HEK293 (cell line): ENCODE measurements around the gene TBX15.
"Not testable (repeated sequence)": the region's sequence is repeated elsewhere in the genome, so short reads cannot be mapped to it uniquely, and the experiment has no call there.

Experiments
- CTCF ChIA-PET: fragments of 350-600 bp; formaldehyde crosslinking; extraction: SDS; loops from one replicate; lab custom pipeline; 2021; ENCODE audit warnings: antibody characterized with exemption; lab: Yijun Ruan, JAX
- POLR2A ChIA-PET: fragments of 300-600 bp; formaldehyde crosslinking; extraction: SDS; loops from one replicate; lab custom pipeline; 2020; ENCODE audit warnings: antibody characterized with exemption, inconsistent platforms; lab: Yijun Ruan, JAX
- H3K27ac ChIP-seq: fragments of 200-500 bp; sonication (Bioruptor generic); 2 replicates; pipeline ENCODE4 v1.5.1; 2014; ENCODE audit warnings: low read depth, low read length, control low read depth, inconsistent platforms; ENCODE audit errors: extremely low read depth
- H3K36me3 ChIP-seq, 2 experiments: fragments of 200-500 bp in 1 of 2; sonication (Bioruptor generic) in 1 of 2; 1 replicate in 1 of 2; 2 replicates in 1 of 2; pipeline ENCODE4 v1.5.1; 2014 to 2017; ENCODE audit warnings: inconsistent platforms in 2 of 2, low read length in 2 of 2; ENCODE audit not compliant: control insufficient read depth in 2 of 2, insufficient read depth in 1 of 2
- H3K4me1 ChIP-seq: fragments of 200-500 bp; sonication (Bioruptor generic); 2 replicates; pipeline ENCODE4 v1.5.1; 2014; ENCODE audit warnings: mild to moderate bottlenecking, low read length, inconsistent platforms; ENCODE audit not compliant: control insufficient read depth, insufficient read depth
- H3K4me3 ChIP-seq: 2 replicates; pipeline ENCODE4 v1.5.1; 2011; ENCODE audit warnings: low read depth, mild to moderate bottlenecking, control low read depth, low read length, moderate library complexity
- H3K9me3 ChIP-seq: fragments of 200-500 bp; sonication (Bioruptor generic); 2 replicates; pipeline ENCODE4 v1.5.1; 2014; ENCODE audit warnings: low read depth, low read length, inconsistent platforms; ENCODE audit not compliant: control insufficient read depth, insufficient read depth
- GLI4 ChIP-seq: fragments of 450-650 bp; formaldehyde crosslinking; IDR thresholded peaks from 2 replicates; pipeline ENCODE4 v1.5.1; 2016; ENCODE audit warnings: missing biosample characterization, missing genetic modification characterization
- HOXC10 ChIP-seq: sonication (generic); formaldehyde crosslinking; IDR thresholded peaks from 2 replicates; pipeline ENCODE4 v1.8.1; 2023; ENCODE audit warnings: mild to moderate bottlenecking, missing genetic modification reagents
- MEIS1 ChIP-seq: sonication (generic); formaldehyde crosslinking; IDR thresholded peaks from 2 replicates; pipeline ENCODE4 v1.8.1; 2022; ENCODE audit warnings: missing genetic modification reagents, mild to moderate bottlenecking, borderline replicate concordance
- MZF1 ChIP-seq: fragments of 450-650 bp; formaldehyde crosslinking; IDR thresholded peaks from 2 replicates; pipeline ENCODE4 v1.5.1; 2017; ENCODE audit warnings: missing biosample characterization, missing genetic modification characterization, borderline replicate concordance
- PATZ1 ChIP-seq: fragments of 450-650 bp; formaldehyde crosslinking; IDR thresholded peaks from 2 replicates; pipeline ENCODE4 v1.5.1; 2016; ENCODE audit warnings: missing biosample characterization, missing genetic modification characterization
- PRDM6 ChIP-seq: fragments of 450-650 bp; formaldehyde crosslinking; IDR thresholded peaks from 2 replicates; pipeline ENCODE4 v1.5.1; 2017; ENCODE audit warnings: missing biosample characterization, missing genetic modification characterization
- REPIN1 ChIP-seq: fragments of 450-650 bp; formaldehyde crosslinking; IDR thresholded peaks from 2 replicates; pipeline ENCODE4 v1.5.1; 2017; ENCODE audit warnings: missing biosample characterization, missing genetic modification characterization, low read depth
- SALL2 ChIP-seq: fragments of 450-650 bp; formaldehyde crosslinking; IDR thresholded peaks from 2 replicates; pipeline ENCODE4 v1.5.0; 2017; ENCODE audit warnings: missing biosample characterization, mild to moderate bottlenecking, missing genetic modification characterization, borderline replicate concordance
- ZBTB1 ChIP-seq: fragments of 450-650 bp; formaldehyde crosslinking; IDR thresholded peaks from 2 replicates; pipeline ENCODE4 v1.5.1; 2016; ENCODE audit warnings: missing biosample characterization, missing genetic modification characterization
- ZBTB21 ChIP-seq: fragments of 450-650 bp; formaldehyde crosslinking; IDR thresholded peaks from 2 replicates; pipeline ENCODE4 v1.5.1; 2017; ENCODE audit warnings: missing biosample characterization, missing genetic modification characterization
- ZIC2 ChIP-seq: fragments of 450-650 bp; formaldehyde crosslinking; IDR thresholded peaks from 2 replicates; pipeline ENCODE4 v1.5.1; 2016; ENCODE audit warnings: missing biosample characterization, missing genetic modification characterization
- ZNF133 ChIP-seq: fragments of 450-650 bp; formaldehyde crosslinking; IDR thresholded peaks from 2 replicates; pipeline ENCODE4 v1.5.1; 2016; ENCODE audit warnings: missing biosample characterization, missing genetic modification characterization
- ZNF16 ChIP-seq: fragments of 450-650 bp; formaldehyde crosslinking; IDR thresholded peaks from 2 replicates; pipeline ENCODE4 v1.5.1; 2016; ENCODE audit warnings: low read depth, missing biosample characterization, missing genetic modification characterization
- ZNF174 ChIP-seq: fragments of 450-650 bp; formaldehyde crosslinking; IDR thresholded peaks from 2 replicates; pipeline ENCODE4 v1.5.0; 2017; ENCODE audit warnings: missing biosample characterization, mild to moderate bottlenecking, missing genetic modification characterization
- ZNF335 ChIP-seq: fragments of 450-650 bp; formaldehyde crosslinking; conservative IDR thresholded peaks from 2 replicates; pipeline ENCODE4 v1.5.1; 2016; ENCODE audit warnings: missing biosample characterization, missing genetic modification characterization
- ZNF341 ChIP-seq: fragments of 450-650 bp; formaldehyde crosslinking; IDR thresholded peaks from 2 replicates; pipeline ENCODE4; 2016; ENCODE audit warnings: low read depth, missing biosample characterization, missing genetic modification characterization
- ZNF416 ChIP-seq: fragments of 450-650 bp; formaldehyde crosslinking; IDR thresholded peaks from 2 replicates; pipeline ENCODE4 v1.5.1; 2016; ENCODE audit warnings: missing biosample characterization, missing genetic modification characterization
- ZNF530 ChIP-seq: fragments of 450-650 bp; formaldehyde crosslinking; IDR thresholded peaks from 2 replicates; pipeline ENCODE4 v1.5.1; 2016; ENCODE audit warnings: low read depth, missing biosample characterization, missing genetic modification characterization
- ZNF555 ChIP-seq: fragments of 450-650 bp; formaldehyde crosslinking; conservative IDR thresholded peaks from 2 replicates; pipeline ENCODE4 v1.5.1; 2017; ENCODE audit warnings: missing biosample characterization, mild to moderate bottlenecking, missing genetic modification characterization, inconsistent platforms
- ZNF558 ChIP-seq: fragments of 450-650 bp; formaldehyde crosslinking; IDR thresholded peaks from 2 replicates; pipeline ENCODE4 v1.5.1; 2016; ENCODE audit warnings: missing biosample characterization, missing genetic modification characterization
- ZNF623 ChIP-seq: fragments of 450-650 bp; formaldehyde crosslinking; IDR thresholded peaks from 2 replicates; pipeline ENCODE4 v1.5.1; 2016; ENCODE audit warnings: missing biosample characterization, missing genetic modification characterization
- ZNF670 ChIP-seq: fragments of 450-650 bp; formaldehyde crosslinking; IDR thresholded peaks from 2 replicates; pipeline ENCODE4 v1.5.1; 2016; ENCODE audit warnings: missing biosample characterization, missing genetic modification characterization, low read depth
- ZNF777 ChIP-seq: fragments of 450-650 bp; formaldehyde crosslinking; IDR thresholded peaks from 2 replicates; pipeline ENCODE4 v1.5.1; 2017; ENCODE audit warnings: missing biosample characterization, missing genetic modification characterization, borderline replicate concordance
- ZSCAN16 ChIP-seq: fragments of 450-650 bp; formaldehyde crosslinking; IDR thresholded peaks from 2 replicates; pipeline ENCODE4 v1.5.1; 2016; ENCODE audit warnings: missing biosample characterization, missing genetic modification characterization

The TBX15 gene

GRCh38 chr1:118918940-118919259 is 69.2 kb downstream of the TBX15 start:
- Histone ChIP-seq H3K4me3 (no peak overlapping the region), H3K9me3 (no peaks in the 10 kb centered on the region), H3K4me1 (peaks cover 3% of the 10 kb centered on the region), H3K36me3 (no peaks in the 10 kb centered on the region), H3K27ac (no peak overlapping the region)
- ChIA-PET POLR2A (no interaction called here), CTCF (no interaction called here)
- TF ChIP-seq ZIC2 (tag by site-specific recombination), result no peak
- TF ChIP-seq ZNF416 (tag by site-specific recombination), result no peak
- no peak for TF ChIP-seq ZSCAN16 (tag by site-specific recombination)
- TF ChIP-seq ZNF16, result no peak
- no peak for TF ChIP-seq ZNF555
- no peak for TF ChIP-seq HOXC10 (CRISPR knock-in tag)
- TF ChIP-seq ZNF670, result no peak
- TF ChIP-seq, all 188 proteins: peak for 0

GRCh38 chr1:118918230-118918939 is 69.8 kb downstream of the TBX15 start:
- TF ChIP-seq GLI4 (tag by site-specific recombination) (no peak), ZNF558 (tag by site-specific recombination) (no peak), MEIS1 (CRISPR knock-in tag) (no peak), ZNF133 (tag by site-specific recombination) (no peak), MZF1 (tag by site-specific recombination) (no peak), ZNF341 (tag by site-specific recombination) (no peak), REPIN1 (no peak), ZNF335 (tag by site-specific recombination) (no peak), PRDM6 (no peak)
- TF ChIP-seq, all 188 proteins: peak for 0
- Histone ChIP-seq H3K27ac (no peak overlapping the region), H3K4me3 (no peak overlapping the region), H3K9me3 (no peaks in the 10 kb centered on the region), H3K36me3 (no peaks in the 10 kb centered on the region), H3K4me1 (peaks cover 3% of the 10 kb centered on the region)
- CTCF ChIA-PET, result interaction anchor here (0.6 kb wide), 1 partner anchor 11 kb away, joined by 3 read pairs; no protein-coding TSS in a partner anchor
- POLR2A ChIA-PET, result no interaction called here

GRCh38 chr1:118916346-118916745 is 71.8 kb downstream of the TBX15 start:
- H3K4me1 ChIP-seq, H3K36me3 ChIP-seq, POLR2A ChIA-PET, H3K4me3 ChIP-seq, H3K27ac ChIP-seq, H3K9me3 ChIP-seq: not testable (repeated sequence)
- CTCF ChIA-PET, result interaction anchor here (0.5 kb wide), 1 partner anchor 24 kb away, joined by 3 read pairs; no protein-coding TSS in a partner anchor

- H3K4me1 ChIP-seq, result no peaks in the 10 kb centered on the region
- CTCF ChIA-PET, result no interaction called here
- POLR2A ChIA-PET, result no interaction called here
- no peaks in the 10 kb centered on the region for H3K36me3 ChIP-seq
- H3K9me3 ChIP-seq, result no peaks in the 10 kb centered on the region
- no peak overlapping the region for H3K27ac ChIP-seq
- H3K4me3 ChIP-seq, result no peak overlapping the region
- TF ChIP-seq PATZ1 (tag by site-specific recombination) (no peak), ZNF174 (tag by site-specific recombination) (no peak), ZNF777 (tag by site-specific recombination) (no peak), SALL2 (tag by site-specific recombination) (no peak), ZBTB21 (no peak), ZNF623 (tag by site-specific recombination) (no peak), ZNF530 (tag by site-specific recombination) (no peak), ZBTB1 (no peak), HOXC10 (CRISPR knock-in tag) (no peak)
Measured at GRCh38 chr1:118914379-118915161, 73.6 kb downstream of the TBX15 start.
